GM15510 (cell line): ENCODE measurements around the gene NOS1.

Experiments
- POLR2A ChIP-seq: IDR thresholded peaks from 3 replicates; pipeline ENCODE4 v1.6.1; 2011; ENCODE audit warnings: borderline replicate concordance; ENCODE audit not compliant: insufficient read length; ENCODE audit errors: extremely low read depth

Gene NOS1

DNA sequence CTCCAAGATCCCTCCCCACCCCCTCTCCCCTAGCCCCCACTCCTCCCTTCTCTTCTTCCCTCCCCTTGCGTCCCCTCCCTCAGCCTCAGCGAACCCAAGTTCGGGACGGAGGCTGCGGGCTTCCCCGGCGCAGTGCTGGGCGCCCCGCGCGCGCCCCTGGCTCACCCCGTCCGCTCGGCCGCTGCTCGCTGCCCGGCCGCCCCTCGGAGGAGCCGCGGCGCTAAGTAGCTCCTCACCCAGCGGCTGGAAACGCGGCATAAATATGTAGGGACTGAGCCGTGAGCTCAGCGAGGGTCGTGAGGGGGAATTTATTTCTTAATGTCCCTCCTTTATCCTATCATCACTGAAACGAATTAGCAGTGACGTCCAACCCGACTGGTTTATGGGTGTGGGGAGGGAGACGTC lies at the start of gene NOS1:
TSS of gene NOS1 (minus strand) at position 280 of the 405 bp plus-strand sequence. CDS start 30,557 bp downstream, outside the sequence.
- no peak for TF ChIP-seq POLR2A

DNA sequence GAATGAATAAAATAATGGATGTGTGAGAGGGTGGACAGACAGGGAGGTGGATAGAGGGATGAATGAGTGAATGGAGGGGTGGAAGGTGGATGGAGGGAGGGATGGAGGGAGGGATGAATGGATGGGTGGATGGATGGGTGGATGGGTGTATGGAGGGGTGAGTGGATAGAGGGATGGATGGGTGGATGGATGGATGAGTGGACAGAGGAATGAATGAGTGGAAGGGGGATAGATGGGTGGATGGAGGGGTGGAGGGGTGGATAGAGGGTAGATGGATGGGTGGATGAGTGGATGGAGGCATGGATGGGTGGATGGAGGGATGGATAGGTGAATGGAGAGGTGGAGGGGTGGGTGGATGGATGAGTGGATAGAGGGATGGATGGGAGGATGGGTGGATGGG lies 47.9 kb upstream of the NOS1 start:
- TF ChIP-seq POLR2A: no peak

DNA sequence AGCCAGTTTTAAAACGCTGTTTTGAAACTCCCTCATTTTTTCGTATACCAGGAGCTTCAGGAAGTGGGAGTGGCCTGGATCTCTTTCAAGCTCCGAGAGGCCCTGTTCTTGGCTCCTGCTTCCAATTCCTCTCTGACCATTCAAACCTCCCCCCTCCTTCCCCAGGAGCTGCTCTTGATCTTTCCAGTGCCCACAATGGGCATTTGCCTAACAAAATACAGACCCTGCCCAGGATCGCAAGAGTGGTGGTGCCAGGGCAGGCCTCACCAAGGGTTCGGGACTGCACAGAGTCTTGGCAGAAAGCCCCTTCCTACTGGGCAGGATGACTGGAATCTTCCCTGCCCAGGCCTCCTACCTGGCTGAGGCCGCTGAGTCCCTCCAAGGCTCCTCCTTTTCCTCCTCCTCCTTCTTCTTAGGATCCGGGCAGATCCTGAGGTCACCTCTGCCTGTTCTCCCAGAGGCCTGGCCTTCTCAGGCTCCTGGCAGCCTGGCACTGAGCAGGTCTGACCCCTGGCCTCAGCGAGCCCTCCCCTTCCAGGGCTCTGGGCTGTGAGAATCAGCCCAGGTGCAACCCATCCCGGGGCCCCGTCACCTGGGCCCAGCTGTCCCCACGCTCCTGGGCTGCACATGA lies 46.9 kb upstream of the NOS1 start:
- no peak for TF ChIP-seq POLR2A

- no peak for TF ChIP-seq POLR2A
Observed at GRCh38 chr12:117404940-117405339, 43.5 kb upstream of the NOS1 start.

GRCh38 chr12:117404203-117404853 lies 42.9 kb upstream of the NOS1 start:
- no peak for TF ChIP-seq POLR2A

- TF ChIP-seq POLR2A: no peak
Observed at GRCh38 chr12:117403586-117404139, 42.2 kb upstream of the NOS1 start.

DNA sequence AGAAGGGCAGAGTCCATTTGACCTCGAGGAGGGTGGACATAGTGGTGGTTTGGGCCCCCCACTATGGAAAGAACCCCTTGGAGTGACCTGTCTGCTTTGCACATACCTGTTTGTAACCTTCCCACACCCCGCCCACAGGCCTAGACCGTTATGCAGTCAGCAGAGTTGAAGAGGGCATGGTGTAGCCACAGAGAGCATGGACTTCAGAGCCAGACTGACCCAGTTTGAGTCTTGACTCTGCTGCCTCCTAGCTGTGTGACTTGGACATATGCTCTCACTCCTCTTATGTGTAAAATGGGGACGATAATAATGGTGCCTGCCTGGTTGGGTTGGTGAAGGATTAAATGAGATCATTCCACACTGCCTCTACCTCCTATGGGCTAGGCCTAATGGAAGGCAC lies 40.9 kb upstream of the NOS1 start:
- no peak for TF ChIP-seq POLR2A

DNA sequence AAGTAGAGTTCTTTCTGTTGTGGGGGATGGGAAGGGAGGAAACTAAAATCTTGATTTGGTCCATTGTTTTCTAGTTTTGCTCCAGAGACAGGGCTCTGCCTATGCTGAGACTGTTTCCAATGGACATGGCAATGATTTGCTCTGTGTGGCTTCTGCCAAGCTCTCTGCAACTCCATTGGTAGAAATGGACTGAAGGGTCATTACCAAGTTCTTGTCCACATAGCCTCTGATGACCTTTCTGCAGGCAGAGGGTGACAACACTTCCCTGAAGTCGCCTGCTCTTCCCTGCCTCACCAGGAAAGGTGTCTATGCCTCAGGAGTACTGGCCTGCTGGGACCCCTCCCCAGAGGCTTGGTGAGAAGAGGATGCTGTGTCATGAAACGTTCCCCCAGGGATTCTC lies 39.5 kb upstream of the NOS1 start:
- TF ChIP-seq POLR2A: no peak

- TF ChIP-seq POLR2A: no peak
Observed at GRCh38 chr12:117395766-117396165, 34.3 kb upstream of the NOS1 start.

- TF ChIP-seq POLR2A: no peak
Observed at GRCh38 chr12:117394491-117394890, 33.1 kb upstream of the NOS1 start.

DNA sequence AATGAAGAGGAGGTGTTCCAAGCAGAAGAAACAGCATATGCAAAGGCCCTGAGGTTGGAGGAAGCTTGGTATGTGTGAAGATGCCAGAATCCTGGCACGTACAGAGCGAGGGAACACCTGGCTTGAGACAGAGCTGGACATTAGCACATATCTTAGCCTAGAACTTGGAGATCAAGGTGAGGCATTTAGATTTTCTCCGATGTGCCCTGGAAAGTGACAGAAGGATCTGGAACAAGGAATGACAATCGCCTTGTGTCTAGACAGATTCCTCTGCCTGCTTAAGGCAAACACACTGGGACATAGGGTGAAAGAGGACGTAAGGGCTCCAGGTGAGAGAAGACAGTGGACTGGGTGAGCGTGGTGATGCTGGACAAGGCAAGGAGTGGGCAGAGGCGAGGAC lies 32.2 kb upstream of the NOS1 start:
- TF ChIP-seq POLR2A: no peak

- no peak for TF ChIP-seq POLR2A
Observed at GRCh38 chr12:117390866-117391265, 29.4 kb upstream of the NOS1 start.

GRCh38 chr12:117388951-117389446 lies 27.6 kb upstream of the NOS1 start:
- no peak for TF ChIP-seq POLR2A

GRCh38 chr12:117387832-117388231 lies 26.4 kb upstream of the NOS1 start:
- TF ChIP-seq POLR2A: no peak

DNA sequence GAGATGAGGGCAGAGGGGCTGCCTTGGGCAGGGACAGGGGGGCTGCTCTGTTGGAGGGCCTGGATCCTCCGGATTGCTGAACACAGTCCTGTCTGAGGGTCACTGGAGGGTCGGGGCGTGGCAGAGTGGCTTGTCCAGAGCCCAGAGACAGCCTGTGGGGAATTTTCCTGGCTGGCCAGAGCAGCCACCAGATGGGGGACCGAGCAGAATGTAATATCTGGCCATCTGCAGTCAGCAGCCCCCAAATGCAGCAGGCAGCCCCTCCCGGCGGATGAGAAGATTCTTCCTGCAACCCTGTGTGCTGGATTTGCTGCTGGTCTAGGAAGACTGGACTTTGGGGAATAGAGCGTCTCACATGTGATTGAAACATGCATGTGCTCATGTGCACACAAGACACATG lies 23.3 kb upstream of the NOS1 start:
- no peak for TF ChIP-seq POLR2A

DNA sequence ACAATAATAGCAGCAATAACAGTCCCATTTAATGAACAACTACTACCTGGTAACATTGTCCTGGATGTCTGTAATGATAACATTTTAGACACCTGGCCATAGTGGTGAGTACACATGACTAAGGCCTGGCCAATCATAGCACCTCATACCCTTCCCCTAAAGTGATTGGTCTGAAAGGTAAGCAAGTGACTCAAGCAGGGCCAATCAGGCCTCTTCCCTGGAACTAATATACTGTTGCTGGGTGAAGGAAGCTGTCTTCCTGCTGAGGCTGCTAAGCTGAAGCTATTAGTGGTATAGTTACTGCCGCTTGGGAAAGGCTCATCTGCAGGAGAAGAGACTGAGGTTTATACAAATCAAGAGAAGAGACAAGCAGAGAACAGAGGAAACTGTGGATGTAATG lies 18.7 kb upstream of the NOS1 start:
- TF ChIP-seq POLR2A: no peak
